H9 (cell line): ENCODE data around the gene TM9SF4. TPM values are rescaled to one million over a fixed set of nuclear protein-coding genes. Genes with fewer than 3 reads are reported as not detected.
"Not testable (repeated sequence)": the region's sequence is repeated elsewhere in the genome, so short reads cannot be mapped to it uniquely, and the experiment has no call there.

ENCODE experiments used
- DNase-seq: peaks from one replicate; pipeline ENCODE4 v3.0.0-alpha.2; 2017
- H2AFZ ChIP-seq: one replicate; pipeline ENCODE4 v1.6.1; 2013; ENCODE audit warnings: mild to moderate bottlenecking, low read length, control low read depth, moderate library complexity
- H2AK5ac ChIP-seq: 2 replicates; pipeline ENCODE4 v1.6.1; 2013; ENCODE audit warnings: low read length, control low read depth, mixed read lengths; ENCODE audit not compliant: insufficient read length
- H2BK120ac ChIP-seq: one replicate; pipeline ENCODE4 v1.6.1; 2013; ENCODE audit warnings: low read depth, mild to moderate bottlenecking, low read length, control low read depth, inconsistent platforms; ENCODE audit not compliant: poor library complexity, severe bottlenecking
- H2BK12ac ChIP-seq: 2 replicates; pipeline ENCODE4 v1.6.1; 2013; ENCODE audit warnings: low read length, control low read depth, mixed read lengths, low read depth; ENCODE audit not compliant: insufficient read length
- H2BK15ac ChIP-seq: 2 replicates; pipeline ENCODE4 v1.6.1; 2013; ENCODE audit warnings: low read depth, low read length, control low read depth
- H2BK20ac ChIP-seq: one replicate; pipeline ENCODE4 v1.6.1; 2013; ENCODE audit warnings: low read depth, mild to moderate bottlenecking, low read length, control low read depth, inconsistent platforms; ENCODE audit not compliant: poor library complexity, severe bottlenecking
- H2BK5ac ChIP-seq: 2 replicates; pipeline ENCODE4 v1.6.1; 2013; ENCODE audit warnings: low read length, control low read depth, mixed read lengths; ENCODE audit not compliant: insufficient read length
- H3K14ac ChIP-seq: 2 replicates; pipeline ENCODE4 v1.6.1; 2013; ENCODE audit warnings: low read length, control low read depth; ENCODE audit not compliant: insufficient read depth
- H3K18ac ChIP-seq: 2 replicates; pipeline ENCODE4 v1.6.1; 2013; ENCODE audit warnings: low read depth, mild to moderate bottlenecking, mixed read lengths, low read length, control low read depth; ENCODE audit not compliant: insufficient read length
- H3K23ac ChIP-seq: 2 replicates; pipeline ENCODE4 v1.6.1; 2013; ENCODE audit warnings: low read length, control low read depth, mixed read lengths, low read depth; ENCODE audit not compliant: insufficient read length
- H3K23me2 ChIP-seq: 2 replicates; pipeline ENCODE4 v1.6.1; 2013; ENCODE audit warnings: low read depth, mild to moderate bottlenecking, mixed read lengths, low read length, control low read depth; ENCODE audit not compliant: insufficient read length, poor library complexity, severe bottlenecking
- H3K27ac ChIP-seq: 2 replicates; pipeline ENCODE4 v1.5.1; 2013; ENCODE audit warnings: low read length, control low read depth, mixed read lengths, low read depth; ENCODE audit not compliant: insufficient read length
- H3K27me3 ChIP-seq: 2 replicates; pipeline ENCODE4 v1.6.1; 2013; ENCODE audit warnings: low read length, control low read depth, inconsistent platforms; ENCODE audit not compliant: insufficient read depth
- H3K4ac ChIP-seq: 2 replicates; pipeline ENCODE4 v1.6.1; 2013; ENCODE audit warnings: low read depth, mild to moderate bottlenecking, control low read depth, inconsistent platforms, low read length, moderate library complexity
- H3K4me1 ChIP-seq: 2 replicates; pipeline ENCODE4 v1.6.1; 2013; ENCODE audit warnings: low read length, control low read depth, inconsistent platforms; ENCODE audit not compliant: insufficient read depth
- H3K4me2 ChIP-seq: 2 replicates; pipeline ENCODE4 v1.6.1; 2013; ENCODE audit warnings: low read length, control low read depth, mixed read lengths; ENCODE audit not compliant: insufficient read length, insufficient read depth
- H3K56ac ChIP-seq: 2 replicates; pipeline ENCODE4 v1.6.1; 2013; ENCODE audit warnings: low read depth, mild to moderate bottlenecking, mixed read lengths, low read length, control low read depth; ENCODE audit not compliant: insufficient read length
- H3K79me1 ChIP-seq: 2 replicates; pipeline ENCODE4 v1.6.1; 2013; ENCODE audit warnings: low read depth, mild to moderate bottlenecking, moderate library complexity, low read length, control low read depth, inconsistent platforms; ENCODE audit not compliant: insufficient read depth, poor library complexity, severe bottlenecking
- H3K79me2 ChIP-seq: 2 replicates; pipeline ENCODE4 v1.6.1; 2013; ENCODE audit warnings: low read length, control low read depth, inconsistent platforms; ENCODE audit not compliant: insufficient read depth
- H3K9ac ChIP-seq: 2 replicates; pipeline ENCODE4 v1.6.1; 2013; ENCODE audit warnings: low read length, control low read depth, mixed read lengths; ENCODE audit not compliant: insufficient read length; ENCODE audit errors: extremely low read depth
- H3K9me3 ChIP-seq: one replicate; pipeline ENCODE4 v1.6.1; 2013; ENCODE audit warnings: low read depth, low read length, inconsistent platforms; ENCODE audit not compliant: control insufficient read depth
- H3T11ph ChIP-seq: one replicate; pipeline ENCODE4 v1.6.1; 2013; ENCODE audit warnings: mild to moderate bottlenecking, low read length, control low read depth, inconsistent platforms
- H4K20me1 ChIP-seq: one replicate; pipeline ENCODE4 v1.6.1; 2013; ENCODE audit not compliant: control insufficient read depth, insufficient read length, insufficient read depth
- H4K5ac ChIP-seq: 2 replicates; pipeline ENCODE4 v1.6.1; 2013; ENCODE audit warnings: low read depth, mild to moderate bottlenecking, mixed read lengths, low read length, control low read depth; ENCODE audit not compliant: insufficient read length
- H4K8ac ChIP-seq: replicated peaks from 2 replicates; pipeline ENCODE4 v1.6.1; 2013; ENCODE audit warnings: low read length, control low read depth, mixed read lengths, low read depth; ENCODE audit not compliant: insufficient read length
- H4K91ac ChIP-seq: 2 replicates; pipeline ENCODE4 v1.6.1; 2013; ENCODE audit warnings: low read depth, mild to moderate bottlenecking, moderate library complexity, mixed read lengths, low read length, control low read depth; ENCODE audit not compliant: insufficient read length
- H3K27ac Mint-ChIP-seq, 3 experiments: 2 replicates in 2 of 3; 3 replicates in 1 of 3; pipeline ENCODE4 v1.8.0; 2020 to 2021; ENCODE audit warnings: mixed read lengths in 3 of 3, mild to moderate bottlenecking in 1 of 3, moderate library complexity in 1 of 3
- H3K27me3 Mint-ChIP-seq: 2 replicates; pipeline ENCODE4 v1.8.0; 2021; ENCODE audit warnings: low read depth, mild to moderate bottlenecking, moderate library complexity, mixed read lengths
- H3K36me3 Mint-ChIP-seq, 3 experiments: 2 replicates in 2 of 3; 3 replicates in 1 of 3; pipeline ENCODE4 v1.8.0; 2020 to 2021; ENCODE audit warnings: low read depth in 3 of 3, mixed read lengths in 3 of 3; ENCODE audit not compliant: insufficient read depth in 1 of 3
- H3K4me1 Mint-ChIP-seq, 2 experiments: 2 replicates each; pipeline ENCODE4 v1.8.0; 2020; ENCODE audit warnings: mixed read lengths in 2 of 2
- H3K4me3 Mint-ChIP-seq, 2 experiments: 2 replicates in 1 of 2; 3 replicates in 1 of 2; pipeline ENCODE4 v1.8.0; 2020 to 2021; ENCODE audit warnings: mild to moderate bottlenecking in 2 of 2, mixed read lengths in 2 of 2, moderate library complexity in 1 of 2
- H3K9me3 Mint-ChIP-seq, 2 experiments: 2 replicates in 1 of 2; 3 replicates in 1 of 2; pipeline ENCODE4 v1.8.0; 2020; ENCODE audit warnings: mild to moderate bottlenecking in 2 of 2, mixed read lengths in 2 of 2, moderate library complexity in 1 of 2
- WGBS: extraction: QIAGEN DNeasy Blood & Tissue Kit; methylation state at CpG from one replicate; pipeline ENCODE4 v1.1.7; 2013; ENCODE audit warnings: missing lambda C conversion rate, low lambda C conversion rate, mixed read lengths; ENCODE audit not compliant: insufficient read length; ENCODE audit errors: extremely low coverage; 5-methylcytosine and 5-hydroxymethylcytosine counted together
- total RNA-seq: library from RNA; stranded (reverse); gene quantifications from 2 replicates; pipeline ENCODE4 v1.2.1, GENCODE V29; 2021
- TF ChIP-seq, protein P1 (sequence below): fragments of 200-600 bp; sonication (generic); conservative IDR thresholded peaks from 3 replicates; pipeline ENCODE4 v1.8.0; 2021; ENCODE audit warnings: antibody characterized with exemption, mild to moderate bottlenecking

The TM9SF4 gene
- total RNA-seq, 1 experiment from 2014 or later = 62.3 TPM

- no peak overlapping the region for H2BK20ac ChIP-seq
- WGBS = no CpG with 5 or more reads among the region's 2 CpGs
- no peak overlapping the region for H4K91ac ChIP-seq
- no peak overlapping the region for H2BK12ac ChIP-seq
- no peak overlapping the region for H3T11ph ChIP-seq
- H2AFZ ChIP-seq = no peak overlapping the region
- no peak overlapping the region for H3K23ac ChIP-seq
- TF ChIP-seq, protein P1, sequence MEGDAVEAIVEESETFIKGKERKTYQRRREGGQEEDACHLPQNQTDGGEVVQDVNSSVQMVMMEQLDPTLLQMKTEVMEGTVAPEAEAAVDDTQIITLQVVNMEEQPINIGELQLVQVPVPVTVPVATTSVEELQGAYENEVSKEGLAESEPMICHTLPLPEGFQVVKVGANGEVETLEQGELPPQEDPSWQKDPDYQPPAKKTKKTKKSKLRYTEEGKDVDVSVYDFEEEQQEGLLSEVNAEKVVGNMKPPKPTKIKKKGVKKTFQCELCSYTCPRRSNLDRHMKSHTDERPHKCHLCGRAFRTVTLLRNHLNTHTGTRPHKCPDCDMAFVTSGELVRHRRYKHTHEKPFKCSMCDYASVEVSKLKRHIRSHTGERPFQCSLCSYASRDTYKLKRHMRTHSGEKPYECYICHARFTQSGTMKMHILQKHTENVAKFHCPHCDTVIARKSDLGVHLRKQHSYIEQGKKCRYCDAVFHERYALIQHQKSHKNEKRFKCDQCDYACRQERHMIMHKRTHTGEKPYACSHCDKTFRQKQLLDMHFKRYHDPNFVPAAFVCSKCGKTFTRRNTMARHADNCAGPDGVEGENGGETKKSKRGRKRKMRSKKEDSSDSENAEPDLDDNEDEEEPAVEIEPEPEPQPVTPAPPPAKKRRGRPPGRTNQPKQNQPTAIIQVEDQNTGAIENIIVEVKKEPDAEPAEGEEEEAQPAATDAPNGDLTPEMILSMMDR = no peak
- no peaks in the 10 kb centered on the region for H3K23me2 ChIP-seq
- no peak overlapping the region for H3K4me2 ChIP-seq
- H2BK15ac ChIP-seq = no peak overlapping the region
- H3K4ac ChIP-seq = no peak overlapping the region
- H3K4me1 ChIP-seq = no peaks in the 10 kb centered on the region
- H3K18ac ChIP-seq = no peak overlapping the region
- peaks cover 9 to 11% of the 10 kb centered on the region in 2 experiments for H3K9me3 Mint-ChIP-seq
- H3K56ac ChIP-seq = no peak overlapping the region
- H3K14ac ChIP-seq = no peak overlapping the region
- H3K9ac ChIP-seq = no peak overlapping the region
- no peak overlapping the region for H2AK5ac ChIP-seq
- H3K27me3 ChIP-seq = no peaks in the 10 kb centered on the region
- H3K27ac Mint-ChIP-seq = no peak overlapping the region
- peaks cover 2% of the 10 kb centered on the region for H3K79me1 ChIP-seq
- H4K5ac ChIP-seq = no peak overlapping the region
- H3K27ac ChIP-seq = no peak overlapping the region
- H3K4me3 Mint-ChIP-seq = no peak overlapping the region
- no peaks in the 10 kb centered on the region for H4K20me1 ChIP-seq
- peaks cover 12 to 27% (median 17%) of the 10 kb centered on the region in 3 experiments; a peak in 6 of 7 replicates for H3K36me3 Mint-ChIP-seq
- peaks cover 12 to 16% of the 10 kb centered on the region in 2 experiments for H3K4me1 Mint-ChIP-seq
- H2BK120ac ChIP-seq = no peak overlapping the region
- no peak for DNase-seq
- H3K9me3 ChIP-seq = no peaks in the 10 kb centered on the region
- no peaks in the 10 kb centered on the region; the same call in 1 of the 2 replicates for H3K27me3 Mint-ChIP-seq
- peaks cover 7% of the 10 kb centered on the region; the same call in 1 of the 2 replicates for H3K79me2 ChIP-seq
- H2BK5ac ChIP-seq = no peak overlapping the region
- H4K8ac ChIP-seq = no peak overlapping the region
These were observed 10.2 kb downstream of the TM9SF4 start for GRCh38 chr20:32119734-32120133.

DNA sequence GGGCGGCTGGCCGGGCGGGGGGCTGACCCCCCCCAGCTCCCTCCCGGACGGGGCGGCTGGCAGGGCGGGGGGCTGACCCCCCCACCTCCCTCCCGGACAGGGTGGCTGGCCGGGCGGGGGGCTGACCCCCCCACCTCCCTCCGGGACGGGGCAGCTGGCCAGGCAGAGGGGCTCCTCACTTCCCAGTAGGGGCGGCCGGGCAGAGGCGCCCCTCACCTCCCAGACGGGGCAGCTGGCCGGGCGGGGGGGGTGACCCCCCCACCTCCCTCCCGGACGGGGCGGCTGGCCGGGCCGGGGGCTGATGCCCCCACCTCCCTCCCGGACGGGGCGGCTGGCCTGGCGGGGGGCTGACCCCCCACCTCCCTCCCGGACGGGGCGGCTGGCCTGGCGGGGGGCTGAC lies 12.4 kb downstream of the TM9SF4 start:
- not testable (repeated sequence) for H4K8ac ChIP-seq, H3K27me3 ChIP-seq, H2AK5ac ChIP-seq, H4K91ac ChIP-seq, H3K79me1 ChIP-seq, H3K14ac ChIP-seq, H3K23ac ChIP-seq, H2BK20ac ChIP-seq, H3K4ac ChIP-seq, H3K79me2 ChIP-seq, H3K4me2 ChIP-seq, H2BK5ac ChIP-seq, H3K56ac ChIP-seq, H3K9me3 ChIP-seq, H3K9ac ChIP-seq, H3K4me1 ChIP-seq, H3K23me2 ChIP-seq, H3T11ph ChIP-seq, H2BK15ac ChIP-seq, H3K4me1 Mint-ChIP-seq, H3K27me3 Mint-ChIP-seq, H2BK12ac ChIP-seq, H2AFZ ChIP-seq, H3K27ac Mint-ChIP-seq, H3K18ac ChIP-seq, H4K5ac ChIP-seq, DNase-seq, H3K4me3 Mint-ChIP-seq, H3K27ac ChIP-seq, H2BK120ac ChIP-seq, H4K20me1 ChIP-seq
- WGBS = no CpG with 5 or more reads among the region's 31 CpGs
- peaks cover 9 to 11% of the 10 kb centered on the region in 2 experiments for H3K9me3 Mint-ChIP-seq
- H3K36me3 Mint-ChIP-seq = peaks cover 16 to 24% (median 17%) of the 10 kb centered on the region in 3 experiments
